Activated T-helper 9 cell treated with anti-CD3 and anti-CD28 coated beads, Interleukin-2, amount 50 U/mL, for 16 hours (primary cell): ENCODE measurements around the gene ITPR1.

Experiments used
- DNase-seq: peaks from one replicate; pipeline ENCODE4 v3.0.0-alpha.2; 2020; ENCODE audit warnings: low read depth

Gene ITPR1

GRCh38 chr3:4533489-4534443, 40.6 kb downstream of the ITPR1 start:
- DNase-seq: no peak

GRCh38 chr3:4534906-4535305, 41.8 kb downstream of the ITPR1 start:
- no peak for DNase-seq

DNA sequence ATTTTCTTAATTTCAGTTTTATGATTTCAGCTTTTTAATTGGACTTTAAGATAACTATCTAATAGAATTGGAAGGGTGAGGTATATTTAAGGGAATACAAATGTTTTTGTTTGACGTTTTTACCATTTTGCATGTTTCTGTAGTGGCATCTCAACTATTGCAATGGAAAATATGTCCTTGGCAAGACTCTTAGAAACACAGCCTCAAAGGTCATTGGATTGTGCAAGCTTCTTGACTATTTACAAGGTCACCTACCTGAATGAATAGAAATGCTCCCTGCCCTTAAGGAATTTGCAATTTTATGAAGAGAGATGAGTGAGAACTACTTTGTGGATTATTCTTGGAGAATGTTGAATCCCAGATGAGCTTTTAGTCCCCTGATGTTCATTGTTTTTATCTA, 43.1 kb downstream of the ITPR1 start:
- no peak for DNase-seq

GRCh38 chr3:4540267-4540666, 47.1 kb downstream of the ITPR1 start:
- no peak for DNase-seq

- no peak for DNase-seq
These were observed 50.0 kb downstream of the ITPR1 start for GRCh38 chr3:4543110-4543509.

DNA sequence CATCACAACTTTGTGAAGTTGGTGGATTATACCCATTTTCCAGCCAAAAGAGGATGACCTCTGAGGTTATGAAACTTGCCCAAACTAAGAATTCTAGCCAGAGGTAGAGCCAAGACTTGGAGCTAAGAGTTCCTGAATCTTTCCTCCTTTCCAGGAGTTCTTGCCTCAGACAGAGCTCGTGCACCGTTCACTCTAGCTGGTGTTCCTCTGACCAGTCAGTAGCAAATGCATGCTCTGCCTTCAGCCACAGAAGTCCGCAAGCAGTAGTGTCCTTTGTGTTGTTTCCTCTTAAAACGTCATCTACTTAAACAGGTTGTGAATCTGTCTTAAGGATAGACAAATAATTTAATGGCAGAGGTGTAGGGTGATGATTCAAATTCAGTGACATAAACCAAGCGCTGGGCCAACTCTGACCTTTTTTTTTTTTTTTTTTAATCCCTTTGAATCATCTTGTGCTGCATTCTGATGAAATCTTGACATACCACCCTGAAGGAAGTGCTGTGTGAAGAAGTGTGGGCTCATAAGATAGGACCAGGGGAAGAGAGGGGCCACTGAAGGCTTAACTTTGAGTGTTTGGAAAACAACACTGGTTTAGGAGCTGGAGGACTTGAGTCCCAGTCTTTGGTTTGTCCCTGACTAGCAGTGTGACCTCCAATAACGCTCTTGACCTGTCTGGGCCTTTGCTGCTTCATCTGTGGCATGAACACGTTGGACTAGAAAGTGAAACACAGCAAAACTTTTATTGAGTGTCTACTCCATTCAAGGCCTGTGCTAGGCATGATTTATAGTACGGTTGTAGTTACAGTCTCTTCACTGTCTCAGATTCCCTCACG, 53.4 kb downstream of the ITPR1 start:
- DNase-seq: no peak

GRCh38 chr3:4547799-4548198, 54.7 kb downstream of the ITPR1 start:
- no peak for DNase-seq

DNA sequence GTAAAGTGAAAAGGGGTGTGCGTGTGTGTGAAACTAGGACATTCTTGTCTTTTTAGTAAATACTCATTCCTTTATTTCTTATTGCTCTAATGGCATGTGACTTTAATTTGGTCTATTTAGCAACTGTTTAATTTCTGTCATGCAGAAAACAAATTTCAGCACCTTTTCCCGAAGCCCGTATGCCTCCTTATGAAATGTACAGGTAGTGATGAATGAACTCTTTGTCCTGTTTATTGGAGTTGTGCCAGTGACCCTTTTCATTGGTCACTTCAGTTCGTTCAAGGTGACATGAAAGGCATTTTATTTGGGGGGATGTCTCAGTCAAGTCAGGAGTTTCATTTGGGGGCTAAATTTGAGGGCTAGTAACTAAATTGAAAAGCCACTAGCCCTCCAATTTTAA, 55.2 kb downstream of the ITPR1 start:
- DNase-seq: no peak

DNA sequence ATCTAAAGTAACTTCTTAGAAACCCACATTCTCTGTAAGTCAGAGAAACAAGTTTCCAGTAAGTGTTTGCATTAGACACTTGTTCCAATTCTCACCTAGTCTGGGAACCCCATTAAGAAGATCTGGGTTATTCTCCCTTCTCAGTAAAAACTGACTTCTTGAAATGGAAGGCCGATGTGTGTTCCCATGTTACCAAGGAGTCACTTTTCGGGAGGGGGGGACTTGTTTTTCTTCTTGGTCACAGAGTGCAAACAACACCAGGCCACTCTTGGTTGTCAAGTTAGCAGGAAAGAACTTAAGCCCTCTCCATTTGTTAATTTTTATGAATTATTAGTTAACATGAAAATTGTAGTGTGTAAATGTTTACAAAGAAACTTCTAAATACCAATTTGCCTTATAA, 55.6 kb downstream of the ITPR1 start:
- DNase-seq: no peak

DNA sequence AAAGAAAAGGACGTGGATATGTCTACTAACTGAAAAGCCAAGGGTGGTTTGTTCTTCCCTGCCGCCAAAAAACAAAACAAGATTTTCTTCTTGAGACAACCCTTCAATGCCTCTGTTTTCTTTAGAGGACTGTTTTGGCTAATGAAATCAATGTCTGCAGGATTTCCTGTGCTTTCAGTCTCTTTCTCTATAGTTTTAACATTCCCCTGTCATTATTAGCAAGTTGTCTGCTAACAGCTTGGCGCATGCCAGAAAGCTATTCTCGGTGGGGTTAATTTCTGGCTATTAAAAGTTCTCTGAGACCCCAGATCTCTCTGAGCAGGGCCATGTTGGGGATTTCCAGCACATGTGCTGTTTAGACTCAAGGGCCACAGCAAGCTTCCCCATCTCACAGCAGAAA, 56.7 kb downstream of the ITPR1 start:
- DNase-seq: no peak

DNA sequence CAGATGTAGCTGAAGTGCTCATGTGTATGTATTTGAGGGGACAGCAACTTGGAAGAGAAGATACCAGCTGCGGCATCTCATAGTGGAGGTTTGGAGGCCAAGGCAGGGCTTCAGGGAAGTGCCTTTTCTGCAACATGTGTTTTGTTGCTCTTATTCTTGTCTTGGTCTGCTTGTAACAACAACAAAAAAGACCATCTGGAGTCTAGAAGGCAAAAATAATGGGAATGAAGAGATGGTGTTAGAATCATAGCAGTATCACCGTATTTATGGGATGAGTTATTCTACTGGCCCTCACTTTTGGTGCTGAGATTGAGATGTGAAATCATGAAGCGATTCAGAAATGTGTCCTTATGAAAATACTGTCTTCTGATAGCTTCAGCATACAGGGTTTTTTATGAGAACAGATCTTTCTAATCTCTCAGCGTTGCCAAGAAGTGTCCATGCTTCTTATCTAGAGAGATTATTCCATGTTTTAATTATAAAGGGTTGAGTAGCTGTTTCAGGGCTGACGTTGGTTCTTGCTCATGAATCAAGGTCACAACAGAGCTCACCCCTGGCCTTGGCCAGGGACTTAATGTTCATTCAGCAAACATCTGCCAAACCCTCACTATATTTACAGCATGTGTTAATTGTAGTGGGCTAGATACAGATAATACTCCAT, 58.0 kb downstream of the ITPR1 start:
- no peak for DNase-seq

DNA sequence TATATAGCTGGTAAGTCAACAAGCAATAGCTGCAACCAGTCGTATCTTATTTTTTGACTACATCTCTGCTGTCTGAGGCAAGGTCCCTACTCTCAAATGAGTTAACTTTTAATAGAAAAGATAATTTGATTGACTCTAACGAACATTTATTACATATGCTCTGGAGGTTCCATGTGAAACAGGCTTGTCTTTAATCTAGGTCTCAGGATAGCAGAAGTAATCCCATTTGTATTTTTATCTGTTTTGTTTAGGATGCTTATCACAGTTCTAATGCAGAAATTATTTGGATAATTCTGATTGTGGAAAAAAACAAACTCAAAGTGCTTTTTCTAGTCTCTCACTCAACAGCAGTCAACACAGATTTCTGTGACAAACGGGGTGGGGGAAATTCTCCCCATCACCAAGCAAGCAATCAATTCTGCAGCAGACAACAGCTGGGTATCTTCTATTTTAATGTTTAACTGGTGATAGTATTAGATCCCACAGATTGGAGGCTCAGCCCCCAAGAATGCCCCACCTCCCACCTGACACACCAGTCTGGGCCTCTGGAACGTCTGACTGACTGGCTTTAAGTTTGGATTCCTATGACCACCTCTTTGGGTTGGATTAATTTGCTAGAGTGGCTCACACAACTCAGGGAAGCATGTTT, 58.8 kb downstream of the ITPR1 start:
- DNase-seq: no peak

GRCh38 chr3:4552811-4553210, 59.7 kb downstream of the ITPR1 start:
- DNase-seq: no peak

DNA sequence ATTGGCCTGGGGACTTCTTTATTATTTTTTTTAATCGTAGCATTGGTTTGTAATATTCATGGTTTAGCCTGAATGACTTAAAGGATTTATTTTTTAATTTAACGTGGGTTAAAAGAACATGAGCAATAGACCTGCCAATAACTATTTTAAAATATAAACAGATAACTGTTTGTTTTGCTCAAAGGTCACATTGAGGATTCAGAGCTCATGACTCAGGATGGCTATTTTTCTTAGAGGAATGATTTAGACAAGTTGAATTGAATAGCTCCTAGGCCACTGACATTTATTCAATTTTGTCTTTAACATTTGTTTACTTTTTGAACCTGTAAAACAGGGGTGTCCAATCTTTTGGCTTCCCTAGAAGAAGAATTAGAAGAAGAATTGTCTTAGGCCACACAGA, 68.5 kb downstream of the ITPR1 start:
- no peak for DNase-seq

GRCh38 chr3:4562595-4562994, 69.4 kb downstream of the ITPR1 start:
- DNase-seq: no peak

- DNase-seq: no peak
These were observed 71.1 kb downstream of the ITPR1 start for GRCh38 chr3:4564270-4564669.

DNA sequence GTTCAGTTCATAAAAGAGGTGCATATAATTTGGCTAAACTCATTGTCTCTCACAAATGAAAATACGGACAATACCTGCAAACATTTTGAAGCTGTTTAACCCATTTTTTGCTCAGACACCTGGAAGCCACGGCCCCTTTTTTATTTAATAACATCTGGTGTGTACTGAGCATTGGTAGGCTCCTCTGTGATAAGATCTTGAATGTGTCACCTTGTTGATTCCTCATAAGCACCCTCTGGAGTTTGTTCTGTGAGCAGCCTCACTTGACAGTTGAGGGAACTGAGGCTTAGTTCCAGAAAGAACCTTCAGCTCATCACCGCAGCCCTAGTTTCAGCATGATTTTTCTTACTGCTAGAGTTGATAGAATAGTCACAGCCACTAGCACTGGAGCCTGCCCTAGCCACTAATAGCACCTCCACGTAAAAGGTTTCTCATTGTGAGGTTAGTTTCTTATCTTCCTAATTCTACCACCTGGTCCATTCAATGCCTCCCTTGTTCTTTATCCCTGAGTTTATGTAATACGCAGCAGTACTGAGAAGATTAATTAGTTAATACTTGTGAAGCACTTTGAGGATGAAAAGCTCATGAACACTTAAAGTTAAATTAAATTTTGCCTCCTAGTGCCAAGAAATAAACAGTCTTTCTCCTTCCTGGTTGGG, 71.9 kb downstream of the ITPR1 start:
- DNase-seq: no peak

- no peak for DNase-seq
These were observed 72.8 kb downstream of the ITPR1 start for GRCh38 chr3:4565809-4566501.

GRCh38 chr3:4568841-4569240, 75.7 kb downstream of the ITPR1 start:
- DNase-seq: no peak

DNA sequence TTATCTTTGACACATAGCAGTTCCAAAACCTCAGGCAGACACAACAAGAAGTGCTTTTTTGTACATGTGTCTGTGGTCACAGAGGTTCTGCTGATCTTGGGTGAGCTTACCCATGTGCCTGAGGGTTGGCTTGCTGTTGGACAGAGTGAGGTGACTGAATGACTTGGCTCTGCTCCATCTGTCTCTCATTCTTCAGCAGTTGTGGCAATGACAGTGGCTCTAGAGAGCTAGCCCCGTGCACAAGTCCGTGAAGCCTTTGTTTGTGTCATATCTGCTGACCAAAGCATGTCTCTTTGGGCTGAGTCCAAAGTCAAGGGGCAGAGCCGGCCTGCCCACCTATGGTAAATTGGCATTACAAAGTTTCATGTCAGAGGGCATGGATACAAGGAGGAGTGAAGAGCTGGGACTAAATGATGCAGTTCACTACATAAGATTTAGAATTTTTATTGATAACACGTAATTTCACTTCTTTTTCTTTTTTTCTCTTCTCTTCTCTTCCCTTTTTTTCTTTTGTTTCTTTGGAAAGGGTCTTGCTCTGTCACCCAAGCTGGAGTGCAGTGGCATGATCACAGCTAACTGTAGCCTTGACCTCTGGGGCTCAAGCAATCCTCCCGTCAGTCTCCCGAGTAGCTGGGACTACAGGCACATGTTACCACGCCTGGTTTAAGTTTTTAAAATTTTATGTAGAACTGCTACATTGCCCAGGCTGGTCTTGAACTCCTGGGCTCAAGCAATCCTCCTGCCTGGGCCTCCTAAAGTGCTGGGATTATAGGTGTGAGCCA, 77.9 kb downstream of the ITPR1 start:
- no peak for DNase-seq
